Measurements from ENCODE around the gene CACNA1H.

The CACNA1H gene

GRCh38 chr16:1152651-1153259 is at the start of gene CACNA1H:
CACNA1H (plus strand) TSS chr16:1153106; CDS start chr16:1153738, 632 bp downstream.
- Mint-ChIP-seq H3K27ac (no peak within 1 kb of the TSS), H3K4me3 (peak within 1 kb of the TSS; percentile 35), H3K4me1 (no peaks in the 10 kb centered on the region), H3K36me3 (no peaks in the 10 kb centered on the region), H3K9me3 (no peaks in the 10 kb centered on the region)
- ATAC-seq, result peak; percentile 54
- DNase-seq (ENCODE audit: low spot score in 2 of 2), result peak in 1 of 2 donors; percentile 37

GRCh38 chr16:1103636-1103980 is 49.3 kb upstream of the CACNA1H start:
- Mint-ChIP-seq H3K4me3 (no peak overlapping the region), H3K36me3 (no peaks in the 10 kb centered on the region), H3K4me1 (no peaks in the 10 kb centered on the region), H3K27ac (no peak overlapping the region), H3K9me3 (no peaks in the 10 kb centered on the region)
- no peak for ATAC-seq
- no peak for DNase-seq (ENCODE audit: low spot score in 2 of 2)

GRCh38 chr16:1105888-1106620 is 46.9 kb upstream of the CACNA1H start:
- DNase-seq (ENCODE audit: low spot score in 2 of 2) (no peak), ATAC-seq (peak; percentile 48)
- Mint-ChIP-seq H3K27ac (no peak overlapping the region), H3K36me3 (no peaks in the 10 kb centered on the region), H3K4me1 (no peaks in the 10 kb centered on the region), H3K9me3 (no peaks in the 10 kb centered on the region), H3K4me3 (no peak overlapping the region)

GRCh38 chr16:1106659-1107058 is 46.2 kb upstream of the CACNA1H start:
- Mint-ChIP-seq H3K4me3 (no peak overlapping the region), H3K4me1 (no peaks in the 10 kb centered on the region), H3K27ac (no peak overlapping the region), H3K9me3 (no peaks in the 10 kb centered on the region), H3K36me3 (no peaks in the 10 kb centered on the region)
- ATAC-seq, result no peak
- no peak for DNase-seq (ENCODE audit: low spot score in 2 of 2)

- no peaks in the 10 kb centered on the region for H3K9me3 Mint-ChIP-seq
- no peaks in the 10 kb centered on the region for H3K36me3 Mint-ChIP-seq
- DNase-seq (ENCODE audit: low spot score in 2 of 2), result no peak
- no peak overlapping the region for H3K27ac Mint-ChIP-seq
- H3K4me3 Mint-ChIP-seq, result no peak overlapping the region
- ATAC-seq, result no peak
- H3K4me1 Mint-ChIP-seq, result no peaks in the 10 kb centered on the region
Measured at GRCh38 chr16:1107141-1107540, 45.8 kb upstream of the CACNA1H start.

- no peak for DNase-seq (ENCODE audit: low spot score in 2 of 2)
- ATAC-seq, result no peak
- H3K4me3 Mint-ChIP-seq, result no peak overlapping the region
- no peaks in the 10 kb centered on the region for H3K9me3 Mint-ChIP-seq
- no peaks in the 10 kb centered on the region for H3K4me1 Mint-ChIP-seq
- no peak overlapping the region for H3K27ac Mint-ChIP-seq
- no peaks in the 10 kb centered on the region for H3K36me3 Mint-ChIP-seq
Measured at GRCh38 chr16:1107731-1108130, 45.2 kb upstream of the CACNA1H start.

- no peak overlapping the region for H3K4me3 Mint-ChIP-seq
- H3K36me3 Mint-ChIP-seq, result no peaks in the 10 kb centered on the region
- no peaks in the 10 kb centered on the region for H3K9me3 Mint-ChIP-seq
- no peaks in the 10 kb centered on the region for H3K4me1 Mint-ChIP-seq
- DNase-seq (ENCODE audit: low spot score in 2 of 2) (no peak), ATAC-seq (no peak)
- no peak overlapping the region for H3K27ac Mint-ChIP-seq
Measured at GRCh38 chr16:1108299-1109252, 44.3 kb upstream of the CACNA1H start.

GRCh38 chr16:1109648-1110047 is 43.3 kb upstream of the CACNA1H start:
- Mint-ChIP-seq H3K4me3 (no peak overlapping the region), H3K4me1 (no peaks in the 10 kb centered on the region), H3K9me3 (no peaks in the 10 kb centered on the region), H3K27ac (no peak overlapping the region), H3K36me3 (no peaks in the 10 kb centered on the region)
- ATAC-seq, result no peak
- DNase-seq (ENCODE audit: low spot score in 2 of 2), result no peak

GRCh38 chr16:1112506-1113184 is 40.3 kb upstream of the CACNA1H start:
- Mint-ChIP-seq H3K4me3 (no peak overlapping the region), H3K4me1 (no peaks in the 10 kb centered on the region), H3K9me3 (no peaks in the 10 kb centered on the region), H3K36me3 (no peaks in the 10 kb centered on the region), H3K27ac (no peak overlapping the region)
- no peak for ATAC-seq
- DNase-seq (ENCODE audit: low spot score in 2 of 2), result no peak

GRCh38 chr16:1113489-1113888 is 39.4 kb upstream of the CACNA1H start:
- DNase-seq (ENCODE audit: low spot score in 2 of 2), result no peak
- Mint-ChIP-seq H3K36me3 (no peaks in the 10 kb centered on the region), H3K9me3 (no peaks in the 10 kb centered on the region), H3K27ac (no peak overlapping the region), H3K4me1 (no peaks in the 10 kb centered on the region), H3K4me3 (no peak overlapping the region)
- no peak for ATAC-seq

- ATAC-seq, result no peak
- Mint-ChIP-seq H3K27ac (no peak overlapping the region), H3K9me3 (no peaks in the 10 kb centered on the region), H3K4me3 (no peak overlapping the region), H3K4me1 (no peaks in the 10 kb centered on the region), H3K36me3 (no peaks in the 10 kb centered on the region)
- no peak for DNase-seq (ENCODE audit: low spot score in 2 of 2)
Measured at GRCh38 chr16:1113889-1114526, 38.9 kb upstream of the CACNA1H start.

- Mint-ChIP-seq H3K9me3 (no peaks in the 10 kb centered on the region), H3K4me1 (no peaks in the 10 kb centered on the region), H3K27ac (no peak overlapping the region), H3K4me3 (no peak overlapping the region), H3K36me3 (no peaks in the 10 kb centered on the region)
- no peak for DNase-seq (ENCODE audit: low spot score in 2 of 2)
- no peak for ATAC-seq
Measured at GRCh38 chr16:1116693-1117077, 36.2 kb upstream of the CACNA1H start.

- DNase-seq (ENCODE audit: low spot score in 2 of 2) (no peak), ATAC-seq (no peak)
- Mint-ChIP-seq H3K27ac (no peak overlapping the region), H3K9me3 (no peaks in the 10 kb centered on the region), H3K4me3 (no peak overlapping the region), H3K36me3 (no peaks in the 10 kb centered on the region), H3K4me1 (no peaks in the 10 kb centered on the region)
Measured at GRCh38 chr16:1117176-1117900, 35.6 kb upstream of the CACNA1H start.

- no peak for ATAC-seq
- Mint-ChIP-seq H3K36me3 (no peaks in the 10 kb centered on the region), H3K9me3 (no peaks in the 10 kb centered on the region), H3K4me1 (no peaks in the 10 kb centered on the region), H3K4me3 (no peak overlapping the region), H3K27ac (no peak overlapping the region)
- no peak for DNase-seq (ENCODE audit: low spot score in 2 of 2)
Measured at GRCh38 chr16:1117926-1118325, 35.0 kb upstream of the CACNA1H start.
